C4-2B (cell line): Measurements from ENCODE around the gene SLC6A9.

Experiments
- ZFX ChIP-seq: fragments of 450-650 bp; IDR thresholded peaks from 2 replicates; pipeline ENCODE4 v1.6.1; 2017
- TF ChIP-seq, protein P1 (sequence below): fragments of 450-650 bp; conservative IDR thresholded peaks from 2 replicates; pipeline ENCODE4 v1.5.1; 2017; ENCODE audit warnings: mild to moderate bottlenecking

DNA sequence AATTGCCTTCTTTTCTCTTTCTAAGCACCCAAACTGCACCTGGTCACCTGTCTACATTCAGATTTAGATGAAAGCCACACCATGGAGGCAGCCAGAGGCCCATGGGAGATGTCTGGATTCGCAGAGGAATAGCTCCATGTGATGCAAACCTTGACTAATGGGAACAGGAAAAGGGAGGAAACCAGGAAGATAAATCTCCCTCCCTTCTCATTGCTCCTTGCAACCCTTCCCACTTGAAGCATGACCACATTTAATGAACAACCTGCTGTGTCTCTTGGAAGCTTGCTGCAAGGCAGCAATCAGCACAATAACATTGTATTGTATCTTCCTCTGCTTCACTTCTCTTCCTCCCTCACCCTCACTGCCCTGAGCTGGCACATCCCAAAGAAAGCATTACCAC is 44.8 kb upstream of the SLC6A9 start:
- TF ChIP-seq, protein P1, sequence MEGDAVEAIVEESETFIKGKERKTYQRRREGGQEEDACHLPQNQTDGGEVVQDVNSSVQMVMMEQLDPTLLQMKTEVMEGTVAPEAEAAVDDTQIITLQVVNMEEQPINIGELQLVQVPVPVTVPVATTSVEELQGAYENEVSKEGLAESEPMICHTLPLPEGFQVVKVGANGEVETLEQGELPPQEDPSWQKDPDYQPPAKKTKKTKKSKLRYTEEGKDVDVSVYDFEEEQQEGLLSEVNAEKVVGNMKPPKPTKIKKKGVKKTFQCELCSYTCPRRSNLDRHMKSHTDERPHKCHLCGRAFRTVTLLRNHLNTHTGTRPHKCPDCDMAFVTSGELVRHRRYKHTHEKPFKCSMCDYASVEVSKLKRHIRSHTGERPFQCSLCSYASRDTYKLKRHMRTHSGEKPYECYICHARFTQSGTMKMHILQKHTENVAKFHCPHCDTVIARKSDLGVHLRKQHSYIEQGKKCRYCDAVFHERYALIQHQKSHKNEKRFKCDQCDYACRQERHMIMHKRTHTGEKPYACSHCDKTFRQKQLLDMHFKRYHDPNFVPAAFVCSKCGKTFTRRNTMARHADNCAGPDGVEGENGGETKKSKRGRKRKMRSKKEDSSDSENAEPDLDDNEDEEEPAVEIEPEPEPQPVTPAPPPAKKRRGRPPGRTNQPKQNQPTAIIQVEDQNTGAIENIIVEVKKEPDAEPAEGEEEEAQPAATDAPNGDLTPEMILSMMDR = no peak
- no peak for TF ChIP-seq ZFX
